OCI-LY7 (cell line): ENCODE measurements around the gene VAPB. TPM values are rescaled to one million over a fixed set of nuclear protein-coding genes. Genes with fewer than 3 reads are reported as not detected.

Source experiments
- BruUV-seq: library from RNA; stranded (reverse); fragments of 400-500 nt; replicated peaks from 2 replicates; lab custom pipeline; 2021; lab: Mats Ljungman, UMichigan
- CTCF ChIA-PET: fragments of 300-600 bp; sonication (Branson Sonifier 250); formaldehyde crosslinking; loops from one replicate; lab custom pipeline; 2022; ENCODE audit warnings: antibody characterized with exemption; ENCODE audit not compliant: unreplicated experiment; lab: Charles Lee
- POLR2A ChIA-PET: fragments of 300-600 bp; sonication (Branson Sonifier 250); formaldehyde crosslinking; loops from one replicate; lab custom pipeline; 2022; ENCODE audit warnings: antibody characterized with exemption; lab: Charles Lee
- DNase-seq: peaks from one replicate; pipeline ENCODE4 v3.0.0-alpha.2; 2015; ENCODE audit warnings: low spot score
- H2AFZ ChIP-seq: fragments of 200-600 bp; sonication (generic), shearing (Covaris generic); 2 replicates; pipeline ENCODE4 v1.6.1; 2014; ENCODE audit warnings: mild to moderate bottlenecking, antibody characterized with exemption, low read length, moderate library complexity
- H3K27ac ChIP-seq: fragments of 200-600 bp; sonication (generic); 2 replicates; pipeline ENCODE4 v1.5.1; 2014; ENCODE audit warnings: mixed run types, low read depth, mild to moderate bottlenecking, moderate library complexity, low read length, inconsistent platforms; ENCODE audit not compliant: poor library complexity, severe bottlenecking
- H3K36me3 ChIP-seq: fragments of 200-600 bp; sonication (generic); 2 replicates; pipeline ENCODE4 v1.6.1; 2014; ENCODE audit warnings: mild to moderate bottlenecking, antibody characterized with exemption, low read length, moderate library complexity, mixed read lengths; ENCODE audit not compliant: insufficient read depth
- H3K4me1 ChIP-seq: fragments of 200-600 bp; sonication (generic); 2 replicates; pipeline ENCODE4 v1.5.1; 2014; ENCODE audit warnings: mild to moderate bottlenecking, low read length; ENCODE audit not compliant: insufficient read depth, poor library complexity, severe bottlenecking
- H3K4me2 ChIP-seq: fragments of 200-600 bp; sonication (generic); 2 replicates; pipeline ENCODE4 v1.6.1; 2014; ENCODE audit warnings: mild to moderate bottlenecking, low read length
- H3K4me3 ChIP-seq: fragments of 200-600 bp; sonication (generic); 2 replicates; pipeline ENCODE4 v1.5.1; 2014; ENCODE audit warnings: mild to moderate bottlenecking, low read depth, low read length; ENCODE audit not compliant: poor library complexity, severe bottlenecking
- H3K79me2 ChIP-seq: fragments of 200-600 bp; sonication (generic); 2 replicates; pipeline ENCODE4 v1.6.1; 2016; ENCODE audit warnings: low read depth, mild to moderate bottlenecking, low read length, moderate library complexity, mixed read lengths; ENCODE audit not compliant: insufficient read depth
- H3K9me2 ChIP-seq: fragments of 200-600 bp; sonication (generic); 2 replicates; pipeline ENCODE4 v1.6.1; 2016; ENCODE audit warnings: mild to moderate bottlenecking, low read length, mixed read lengths; ENCODE audit not compliant: insufficient read depth
- H3K9me3 ChIP-seq: fragments of 200-600 bp; sonication (generic); 2 replicates; pipeline ENCODE4 v1.6.1; 2014; ENCODE audit warnings: mild to moderate bottlenecking, mixed run types, low read length, mixed read lengths
- H4K20me1 ChIP-seq: fragments of 200-600 bp; sonication (generic); 2 replicates; pipeline ENCODE4 v1.6.1; 2014; ENCODE audit warnings: mild to moderate bottlenecking, antibody characterized with exemption, low read length, moderate library complexity, mixed read lengths; ENCODE audit not compliant: insufficient read depth
- EZH2phosphoT487 ChIP-seq: fragments of 200-600 bp; sonication (generic); IDR thresholded peaks from 2 replicates; pipeline ENCODE4 v1.6.1; 2018; ENCODE audit warnings: low read depth, borderline replicate concordance, mild to moderate bottlenecking, mixed run types, antibody characterized with exemption, low read length, moderate library complexity, mixed read lengths
- intact Hi-C: fragments of 100-400 bp; cut with micrococcal nuclease; formaldehyde crosslinking; loops from one replicate; pipeline ENCODE4 v1.10.0; 2022; ENCODE audit not compliant: unreplicated experiment
- total RNA-seq, 2 experiments: library from RNA; depleted of rRNA in 1 of 2; stranded (reverse); fragments of >200 nt in 1 of 2; shearing (Covaris generic) in 1 of 2; gene quantifications; 2 replicates each; pipeline ENCODE4 v1.2.3, GENCODE V29; 2014 to 2022
- TF ChIP-seq, protein P1 (sequence below): fragments of 200-600 bp; sonication (generic); conservative IDR thresholded peaks from 2 replicates; pipeline ENCODE4 v1.5.1; 2014; ENCODE audit warnings: mild to moderate bottlenecking, antibody characterized with exemption, low read length, moderate library complexity, mixed read lengths

The VAPB gene
- total RNA-seq, 2 experiments from 2014 or later: 13.3 to 43.2 TPM

DNA sequence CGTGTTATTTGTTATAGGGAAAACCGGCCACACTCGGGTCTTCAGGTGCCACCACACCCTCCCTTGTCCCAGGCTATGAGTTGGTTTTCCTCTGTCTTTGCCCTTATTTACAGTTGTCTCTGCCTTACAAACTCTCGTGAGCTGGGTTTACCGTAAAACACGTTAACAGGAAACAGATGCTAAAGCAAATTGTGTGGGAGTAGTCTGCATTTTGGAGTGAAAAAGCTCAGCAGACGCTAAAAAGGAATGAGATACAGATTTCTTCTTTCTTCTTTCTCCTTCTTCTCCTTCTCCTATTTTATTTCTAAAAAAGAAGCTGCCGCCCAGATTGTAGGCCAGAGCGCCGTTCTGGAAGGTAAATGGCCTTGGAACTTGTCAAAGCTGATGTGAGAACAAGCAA, 74.2 kb downstream of the VAPB start:
- CTCF ChIA-PET: no interaction called here

DNA sequence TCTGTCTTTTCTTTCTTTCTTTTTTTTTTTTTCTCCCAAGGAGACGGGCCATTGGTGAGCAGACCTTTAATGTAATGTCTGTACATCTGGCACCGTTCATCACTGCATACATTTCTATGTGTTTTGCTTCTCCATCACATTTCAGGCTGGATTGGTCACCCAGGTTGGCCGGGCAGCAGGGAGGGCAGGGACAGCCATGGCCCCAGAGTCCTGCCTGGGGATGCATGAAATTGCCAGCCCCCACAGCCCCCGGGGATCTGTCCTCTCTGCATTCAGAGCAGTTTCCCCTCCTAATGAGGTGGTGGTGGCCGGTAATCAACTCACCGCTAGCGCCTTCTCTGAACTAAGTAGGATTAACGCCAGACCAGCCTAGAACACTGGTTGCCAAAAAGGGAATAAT, 75.8 kb downstream of the VAPB start:
- Histone ChIP-seq H3K27ac (no peak overlapping the region), H3K9me2 (no peaks in the 10 kb centered on the region), H3K36me3 (no peaks in the 10 kb centered on the region), H4K20me1 (no peaks in the 10 kb centered on the region; the same call in 1 of the 2 replicates), H2AFZ (no peak overlapping the region), H3K9me3 (no peaks in the 10 kb centered on the region), H3K4me1 (no peaks in the 10 kb centered on the region), H3K79me2 (no peaks in the 10 kb centered on the region), H3K4me3 (no peak overlapping the region), H3K4me2 (no peak overlapping the region)
- intact Hi-C loops: no loop called here
- ChIA-PET CTCF (no interaction called here), POLR2A (no interaction called here)
- TF ChIP-seq, protein P1, sequence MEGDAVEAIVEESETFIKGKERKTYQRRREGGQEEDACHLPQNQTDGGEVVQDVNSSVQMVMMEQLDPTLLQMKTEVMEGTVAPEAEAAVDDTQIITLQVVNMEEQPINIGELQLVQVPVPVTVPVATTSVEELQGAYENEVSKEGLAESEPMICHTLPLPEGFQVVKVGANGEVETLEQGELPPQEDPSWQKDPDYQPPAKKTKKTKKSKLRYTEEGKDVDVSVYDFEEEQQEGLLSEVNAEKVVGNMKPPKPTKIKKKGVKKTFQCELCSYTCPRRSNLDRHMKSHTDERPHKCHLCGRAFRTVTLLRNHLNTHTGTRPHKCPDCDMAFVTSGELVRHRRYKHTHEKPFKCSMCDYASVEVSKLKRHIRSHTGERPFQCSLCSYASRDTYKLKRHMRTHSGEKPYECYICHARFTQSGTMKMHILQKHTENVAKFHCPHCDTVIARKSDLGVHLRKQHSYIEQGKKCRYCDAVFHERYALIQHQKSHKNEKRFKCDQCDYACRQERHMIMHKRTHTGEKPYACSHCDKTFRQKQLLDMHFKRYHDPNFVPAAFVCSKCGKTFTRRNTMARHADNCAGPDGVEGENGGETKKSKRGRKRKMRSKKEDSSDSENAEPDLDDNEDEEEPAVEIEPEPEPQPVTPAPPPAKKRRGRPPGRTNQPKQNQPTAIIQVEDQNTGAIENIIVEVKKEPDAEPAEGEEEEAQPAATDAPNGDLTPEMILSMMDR: no peak
- no peak for TF ChIP-seq EZH2phosphoT487
- DNase-seq: no peak
- no TSS peak for BruUV-seq

More for the DNA sequence above, 74.2 kb downstream of the VAPB start:
- H2AFZ ChIP-seq: no peak overlapping the region
- H3K9me3 ChIP-seq: no peaks in the 10 kb centered on the region
- POLR2A ChIA-PET: no interaction called here
- intact Hi-C loops: no loop called here
- no peaks in the 10 kb centered on the region for H3K36me3 ChIP-seq
- no peak for TF ChIP-seq EZH2phosphoT487
- TF ChIP-seq, protein P1: no peak
- H3K9me2 ChIP-seq: no peaks in the 10 kb centered on the region
- no peak overlapping the region for H3K27ac ChIP-seq
- H3K4me3 ChIP-seq: no peak overlapping the region
- BruUV-seq: no TSS peak
- DNase-seq: no peak
- peaks cover 8% of the 10 kb centered on the region; the same call in 1 of the 2 replicates for H4K20me1 ChIP-seq
- no peaks in the 10 kb centered on the region for H3K79me2 ChIP-seq
- no peak overlapping the region for H3K4me2 ChIP-seq
- peaks cover 11% of the 10 kb centered on the region for H3K4me1 ChIP-seq

DNA sequence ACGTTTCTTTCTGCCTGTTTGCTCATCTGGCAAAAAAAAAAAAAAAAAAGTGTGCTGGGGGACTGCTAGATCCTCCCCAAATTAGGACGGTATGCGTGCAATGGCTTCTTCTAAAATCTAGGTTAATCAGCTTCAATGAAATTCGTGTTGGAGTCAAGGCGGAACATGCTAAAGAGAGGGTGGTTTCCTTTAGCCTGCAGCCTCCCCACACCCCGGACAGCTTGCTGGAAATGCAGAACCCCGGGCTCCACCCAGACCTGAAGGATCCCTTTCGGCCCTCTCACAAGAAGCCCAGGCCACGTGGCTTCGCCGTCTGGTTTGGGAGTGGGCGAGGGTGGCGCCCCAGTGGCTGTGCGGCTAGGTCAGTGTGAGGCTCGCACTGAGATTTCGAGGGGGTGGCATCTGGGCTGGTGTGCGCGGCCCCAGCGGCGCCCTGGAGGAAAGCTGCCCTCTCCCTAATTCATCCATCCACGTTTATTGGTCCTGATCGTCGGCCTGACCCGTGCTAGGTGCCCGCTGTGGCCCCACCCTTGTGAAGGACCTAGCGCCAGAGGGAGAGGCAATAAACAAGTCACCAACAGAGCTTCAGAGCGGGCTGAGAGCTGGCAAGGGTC, 77.2 kb downstream of the VAPB start:
- Histone ChIP-seq H3K4me2 (no peak overlapping the region), H4K20me1 (no peaks in the 10 kb centered on the region; the same call in 1 of the 2 replicates), H3K79me2 (no peaks in the 10 kb centered on the region), H3K9me3 (no peaks in the 10 kb centered on the region), H3K4me3 (no peak overlapping the region), H3K27ac (no peak overlapping the region), H3K36me3 (no peaks in the 10 kb centered on the region), H3K4me1 (no peaks in the 10 kb centered on the region), H2AFZ (no peak overlapping the region), H3K9me2 (no peaks in the 10 kb centered on the region)
- ChIA-PET POLR2A (no interaction called here), CTCF (no interaction called here)
- DNase-seq: no peak
- no peak for TF ChIP-seq EZH2phosphoT487
- TF ChIP-seq, protein P1: no peak
- intact Hi-C loops: no loop called here
- BruUV-seq: no TSS peak
